Endothelial cell of umbilical vein (primary cell): ENCODE measurements around the gene ZNF124. TPM values are rescaled to one million over a fixed set of nuclear protein-coding genes. Genes with fewer than 3 reads are reported as not detected.

Source experiments
- BruUV-seq: library from RNA; stranded (reverse); fragments of 400-500 nt; replicated peaks from 2 replicates; lab custom pipeline; 2021; lab: Mats Ljungman, UMichigan
- CTCF ChIA-PET: fragments of 300-600, 350-600 bp; sonication (Branson Sonifier 250); formaldehyde crosslinking; loops from one replicate; lab custom pipeline; 2021; ENCODE audit warnings: antibody characterized with exemption, inconsistent platforms; lab: Charles Lee
- POLR2A ChIA-PET: fragments of 300-600, 350-600 bp; sonication (Branson Sonifier 250); formaldehyde crosslinking; loops from one replicate; lab custom pipeline; 2021; ENCODE audit warnings: antibody characterized with exemption, inconsistent platforms; lab: Charles Lee
- DNase-seq: peaks from one replicate; pipeline ENCODE4 v3.0.0-alpha.2; 2011; ENCODE audit warnings: low read depth, low spot score
- FAIRE-seq: peaks from 2 replicates; lab custom pipeline; 2011; peaks lifted over from hg19 to GRCh38; lab: Jason Lieb, UNC
- H2AFZ ChIP-seq: 2 replicates; pipeline ENCODE4 v1.6.0; 2012; ENCODE audit warnings: low read depth, low read length, control low read depth, inconsistent platforms
- H3K27ac ChIP-seq: 2 replicates; pipeline ENCODE4 v1.5.1; 2011; ENCODE audit warnings: low read depth, mild to moderate bottlenecking, control low read depth, low read length, moderate library complexity; ENCODE audit not compliant: insufficient read depth
- H3K27me3 ChIP-seq, 2 experiments: 2 replicates each; pipeline versions ENCODE4 v1.6.0 to v1.6.1; 2011; ENCODE audit warnings: low read length in 2 of 2, mixed read lengths in 1 of 2; ENCODE audit not compliant: control insufficient read depth in 2 of 2, insufficient read depth in 2 of 2
- H3K36me3 ChIP-seq, 2 experiments: 2 replicates in 1 of 2; 3 replicates in 1 of 2; pipeline ENCODE4 v1.5.1; 2011; ENCODE audit warnings: low read length in 2 of 2, mild to moderate bottlenecking in 1 of 2, moderate library complexity in 1 of 2; ENCODE audit not compliant: control insufficient read depth in 2 of 2, insufficient read depth in 2 of 2; ENCODE audit errors: extremely low read depth in 1 of 2
- H3K4me1 ChIP-seq: 3 replicates; pipeline ENCODE4 v1.5.1; 2011; ENCODE audit warnings: mild to moderate bottlenecking, low read length; ENCODE audit not compliant: control insufficient read depth, insufficient read depth; ENCODE audit errors: extremely low read depth
- H3K4me2 ChIP-seq: 2 replicates; pipeline ENCODE4 v1.6.1; 2011; ENCODE audit warnings: low read length, control low read depth, mixed read lengths; ENCODE audit not compliant: insufficient read depth
- H3K4me3 ChIP-seq, 3 experiments: fragments of 200-600 bp in 1 of 3; sonication (generic), shearing (Covaris generic) in 1 of 3; replicated peaks in 1 of 3; 2 replicates each; pipeline ENCODE4 v1.5.1; 2011 to 2016; ENCODE audit warnings: control low read depth in 3 of 3, low read length in 3 of 3, mild to moderate bottlenecking in 2 of 3, inconsistent platforms in 1 of 3, low read depth in 1 of 3, moderate library complexity in 1 of 3; ENCODE audit not compliant: insufficient read depth in 1 of 3
- H3K79me2 ChIP-seq: 2 replicates; pipeline ENCODE4 v1.6.0; 2012; ENCODE audit warnings: low read length, inconsistent platforms; ENCODE audit not compliant: control insufficient read depth, insufficient read depth
- H3K9ac ChIP-seq: replicated peaks from 2 replicates; pipeline ENCODE3; 2011; ENCODE audit warnings: low read length, control low read depth; ENCODE audit not compliant: insufficient read depth; ENCODE audit errors: extremely low read depth
- H3K9me1 ChIP-seq: replicated peaks from 3 replicates; pipeline ENCODE4 v1.6.0; 2011; ENCODE audit warnings: mild to moderate bottlenecking, low read length; ENCODE audit not compliant: control insufficient read depth, insufficient read depth; ENCODE audit errors: extremely low read depth
- H3K9me3 ChIP-seq: replicated peaks from 2 replicates; pipeline ENCODE4 v1.5.1; 2012; ENCODE audit warnings: low read length, inconsistent platforms; ENCODE audit not compliant: control insufficient read depth, insufficient read depth
- H4K20me1 ChIP-seq: replicated peaks from 2 replicates; pipeline ENCODE3; 2011; ENCODE audit warnings: mild to moderate bottlenecking, low read length; ENCODE audit not compliant: control insufficient read depth, insufficient read depth; ENCODE audit errors: extremely low read depth
- CTCF ChIP-seq, 2 donors: IDR thresholded peaks; 1 replicate in 1 of 2; 2 replicates in 1 of 2; pipeline ENCODE4 v1.5.1; 2011; ENCODE audit warnings: low read length in 2 of 2, mild to moderate bottlenecking in 2 of 2, moderate library complexity in 2 of 2, control low read depth in 1 of 2, inconsistent platforms in 1 of 2, low read depth in 1 of 2; ENCODE audit not compliant: insufficient read depth in 1 of 2; ENCODE audit errors: extremely low read depth in 1 of 2
- EZH2 ChIP-seq: IDR thresholded peaks from 2 replicates; pipeline ENCODE4 v1.6.1; 2012; ENCODE audit warnings: borderline replicate concordance, low read depth, mild to moderate bottlenecking, moderate library complexity, low read length, inconsistent platforms; ENCODE audit not compliant: severe bottlenecking
- FOS ChIP-seq: IDR thresholded peaks from 2 replicates; pipeline ENCODE4 v1.6.1; 2011; ENCODE audit warnings: mild to moderate bottlenecking, low read length, moderate library complexity, borderline replicate concordance; ENCODE audit not compliant: insufficient read depth
- GATA2 ChIP-seq: IDR thresholded peaks from 2 replicates; pipeline ENCODE4 v1.7.0; 2011; ENCODE audit warnings: low read depth, mild to moderate bottlenecking, moderate library complexity, mixed read lengths, low read length; ENCODE audit not compliant: insufficient read length, insufficient read depth
- JUN ChIP-seq: IDR thresholded peaks from 2 replicates; pipeline ENCODE4 v1.6.1; 2011; ENCODE audit warnings: borderline replicate concordance, low read depth; ENCODE audit not compliant: insufficient read length, insufficient read depth
- MAX ChIP-seq: IDR thresholded peaks from 2 replicates; pipeline ENCODE4 v1.6.1; 2011; ENCODE audit not compliant: insufficient read depth, insufficient read length
- MYC ChIP-seq: IDR thresholded peaks from one replicate; pipeline ENCODE4 v1.6.1; 2011; ENCODE audit warnings: mild to moderate bottlenecking, low read depth, low read length
- POLR2A ChIP-seq: IDR thresholded peaks from 2 replicates; pipeline ENCODE4 v1.6.1; 2012; ENCODE audit warnings: low read depth, mild to moderate bottlenecking, control low read depth, low read length
- POLR2AphosphoS5 ChIP-seq: IDR thresholded peaks from 2 replicates; pipeline ENCODE4 v1.6.1; 2012; ENCODE audit warnings: low read depth, mild to moderate bottlenecking, control low read depth, low read length, moderate library complexity; ENCODE audit not compliant: insufficient read depth
- dilution Hi-C: fragments of 300-500 bp; cut with MboI; formaldehyde crosslinking; loops from one replicate; pipeline ENCODE4 v1.15.0; 2019; ENCODE audit warnings: low sequenced_read_pairs; ENCODE audit not compliant: extremely low pct_ligation_motif_present
- intact Hi-C: fragments of 100-400 bp; cut with micrococcal nuclease; formaldehyde crosslinking; loops from one replicate; pipeline ENCODE4 v1.10.0; 2022
- polyA plus RNA-seq, 4 experiments: library from polyadenylated mRNA; depleted of rRNA in 3 of 4; stranded (reverse) in 3 of 4; unstranded in 1 of 4; fragments of >200 nt; gene quantifications; 2 replicates each; pipeline versions ENCODE4 v1.2.1 to v1.2.3, GENCODE V29; 2011 to 2012; ENCODE audit warnings: missing spikeins in 1 of 4
- total RNA-seq: library from RNA; stranded (reverse); gene quantifications from 2 replicates; pipeline ENCODE4 v1.2.3, GENCODE V29; 2021

Gene ZNF124
- total and polyA plus RNA-seq, 2 donors (not counting 3 experiments of a cell fraction or from before 2014, with no cell fraction given), result 3.5 to 25.6 TPM

- H3K36me3 ChIP-seq, result no peaks in the 10 kb centered on the region
- no peak overlapping the region for H2AFZ ChIP-seq
- no peak overlapping the region for H3K27ac ChIP-seq
- POLR2A ChIA-PET, result no interaction called here
- no peak for FAIRE-seq
- BruUV-seq, result no TSS peak
- H4K20me1 ChIP-seq, result no peaks in the 10 kb centered on the region
- H3K4me1 ChIP-seq, result no peaks in the 10 kb centered on the region
- no peaks in the 10 kb centered on the region for H3K9me3 ChIP-seq
- intact Hi-C loops (no loop called here), dilution Hi-C loops (no loop called here)
- CTCF ChIA-PET, result no interaction called here
- no peak for DNase-seq
- H3K4me3 ChIP-seq, result no peak overlapping the region
- peaks cover 0 to 6% of the 10 kb centered on the region in 2 experiments for H3K27me3 ChIP-seq
- no peak overlapping the region for H3K4me2 ChIP-seq
- TF ChIP-seq MAX (no peak), GATA2 (no peak), JUN (no peak), MYC (no peak), CTCF (IDR thresholded peaks at IDR 0.05; ENCODE audit: extremely low read depth in 1 of 2, insufficient read depth in 1 of 2, low read depth in 1 of 2, low read length in 2 of 2) (no peak), POLR2AphosphoS5 (no peak), EZH2 (no peak), POLR2A (no peak), FOS (no peak)
- no peaks in the 10 kb centered on the region for H3K79me2 ChIP-seq
- no peak overlapping the region for H3K9ac ChIP-seq
- no peaks in the 10 kb centered on the region for H3K9me1 ChIP-seq
Measured at GRCh38 chr1:247115141-247115510, 56.7 kb downstream of the ZNF124 start.
